GM19239 (cell line): ENCODE measurements around the gene UAP1L1.
A peak's percentile ranks its signal among the peaks of the same experiment; 100 is the strongest.
"Not testable (repeated sequence)": the region's sequence is repeated elsewhere in the genome, so short reads cannot be mapped to it uniquely, and the experiment has no call there.

ENCODE experiments used
- DNase-seq: peaks from one replicate; pipeline ENCODE4 v3.0.0; 2011; ENCODE audit warnings: low spot score; ENCODE audit not compliant: insufficient read length
- FAIRE-seq: peaks from 2 replicates; lab custom pipeline; 2011; peaks lifted over from hg19 to GRCh38; lab: Jason Lieb, UNC

The UAP1L1 gene

DNA sequence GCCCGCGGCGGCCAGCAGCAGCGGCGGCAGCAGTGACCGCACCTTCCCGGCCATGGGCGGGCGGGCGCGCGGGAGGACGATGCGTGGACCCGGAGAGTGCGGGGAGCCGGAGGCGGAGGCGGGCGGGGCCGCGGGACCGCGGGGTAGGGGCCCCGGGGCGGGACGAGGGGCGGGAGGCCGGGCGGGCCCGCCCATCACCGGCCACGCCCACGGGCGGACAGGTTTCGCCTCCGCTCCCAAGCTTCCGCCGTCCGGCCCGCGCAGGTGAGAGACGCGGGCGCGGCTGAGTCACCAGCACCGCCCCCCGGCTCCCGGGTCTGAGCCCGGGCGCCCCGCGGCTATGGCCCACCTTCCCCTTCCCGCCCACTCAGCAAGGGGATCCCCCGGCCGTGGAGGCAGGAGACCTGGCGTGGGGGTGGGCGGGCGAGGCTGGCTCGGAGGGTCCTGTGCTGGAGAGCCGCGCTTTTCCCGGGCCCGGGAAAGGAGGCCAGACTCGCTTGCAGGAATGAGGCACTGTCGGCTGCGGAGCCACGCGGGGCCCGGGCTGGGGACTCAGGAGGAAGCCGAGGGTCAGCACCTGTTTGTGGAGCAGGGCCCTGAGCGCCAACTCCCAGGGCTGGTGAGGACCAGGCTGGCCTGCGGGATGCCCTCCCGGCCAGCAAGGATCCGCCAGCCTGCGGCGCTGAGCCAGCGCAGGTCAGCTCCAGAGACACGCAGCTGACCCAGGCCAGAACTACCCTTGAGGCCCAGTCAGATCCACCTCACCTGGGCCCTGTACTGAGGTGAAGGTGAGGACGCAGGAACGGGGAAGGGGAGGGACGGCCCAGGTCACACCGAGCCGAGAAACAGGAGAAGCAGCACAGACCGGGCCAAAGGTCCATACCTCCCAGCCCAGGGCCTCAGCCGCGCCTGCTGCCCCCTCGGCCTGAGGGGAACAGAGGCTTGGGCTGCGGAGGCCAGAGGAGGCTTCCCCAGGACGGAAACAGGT lies 23.1 kb upstream of the UAP1L1 start, which contains the start of gene ENTPD2:
ENTPD2 (minus strand) TSS at position 118 of the 988 bp plus-strand sequence; CDS start at position 54, 64 bp downstream.
- DNase-seq (no peak), FAIRE-seq (no peak)

DNA sequence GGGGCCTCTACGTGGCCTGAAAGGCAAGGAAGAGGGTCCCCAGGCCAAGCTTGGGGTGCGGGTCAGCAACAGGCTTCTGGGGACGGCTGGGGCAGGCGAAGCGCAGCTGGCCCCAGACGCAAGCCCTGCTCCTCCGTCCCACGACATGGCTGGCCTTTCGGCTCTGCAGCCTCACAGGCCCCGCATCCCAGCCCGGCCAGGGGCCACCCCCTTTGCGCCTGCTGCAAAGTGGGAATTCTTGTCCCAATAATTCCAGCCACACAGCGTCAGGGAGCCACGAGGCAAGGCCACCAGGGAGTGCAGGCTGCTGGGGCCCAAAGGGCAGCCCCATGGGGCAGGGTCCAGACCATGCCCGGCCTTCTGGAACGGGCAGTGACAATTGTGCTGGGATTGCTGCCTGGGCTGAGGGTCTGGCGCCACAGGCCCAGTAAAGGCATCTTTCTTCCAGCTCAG lies 22.4 kb upstream of the UAP1L1 start:
- FAIRE-seq: no peak

DNA sequence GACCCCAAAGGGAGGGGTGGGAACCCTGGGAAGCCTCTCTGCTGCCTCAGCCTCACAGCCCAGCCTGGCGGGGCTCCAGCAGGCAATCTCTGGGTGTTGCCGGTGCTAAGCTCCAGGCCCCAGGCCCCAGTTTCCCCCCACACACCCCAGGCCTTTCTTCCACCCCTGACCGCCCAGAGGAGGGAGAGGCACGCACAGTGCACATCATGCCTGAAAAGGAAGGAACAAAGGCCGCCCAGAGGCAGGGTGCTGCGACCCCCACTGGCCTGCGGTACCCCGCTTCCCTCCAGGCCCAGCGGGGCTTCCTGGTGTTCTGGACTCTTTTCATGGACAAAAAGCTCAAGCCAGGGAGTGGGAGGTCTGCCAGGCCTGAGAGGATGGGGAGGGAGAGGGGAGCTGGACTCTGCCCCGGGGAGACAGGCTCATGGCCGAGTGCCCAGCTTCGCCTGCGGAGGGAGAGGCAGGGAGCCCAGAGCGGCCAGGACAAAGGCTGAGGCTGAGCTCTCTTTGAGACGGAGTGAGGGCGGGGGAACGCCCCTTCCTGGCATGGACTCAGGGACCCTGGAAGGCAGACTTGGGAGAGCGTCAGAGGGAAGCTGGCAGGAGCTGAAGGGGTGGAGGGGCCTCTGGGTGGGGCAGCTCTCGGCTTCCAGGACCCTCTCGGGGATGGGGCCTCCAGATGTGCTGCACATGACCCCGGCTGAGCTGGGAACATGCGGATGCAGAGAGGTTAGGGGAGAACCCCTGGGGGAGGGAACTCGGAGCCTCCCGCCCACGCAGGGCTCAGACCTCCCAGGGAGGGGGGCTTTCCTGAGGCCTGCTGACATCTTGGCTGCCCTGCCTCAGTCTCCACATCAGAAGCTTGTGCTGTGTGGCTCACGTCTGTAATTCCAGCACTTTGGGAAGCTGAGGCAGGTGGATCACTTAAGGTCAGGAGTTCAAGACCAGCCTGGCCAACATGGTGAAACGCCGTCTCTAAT lies 21.6 kb upstream of the UAP1L1 start:
- no peak for FAIRE-seq
- DNase-seq: no peak

More for the DNA sequence above, 22.4 kb upstream of the UAP1L1 start:
- no peak for DNase-seq

DNA sequence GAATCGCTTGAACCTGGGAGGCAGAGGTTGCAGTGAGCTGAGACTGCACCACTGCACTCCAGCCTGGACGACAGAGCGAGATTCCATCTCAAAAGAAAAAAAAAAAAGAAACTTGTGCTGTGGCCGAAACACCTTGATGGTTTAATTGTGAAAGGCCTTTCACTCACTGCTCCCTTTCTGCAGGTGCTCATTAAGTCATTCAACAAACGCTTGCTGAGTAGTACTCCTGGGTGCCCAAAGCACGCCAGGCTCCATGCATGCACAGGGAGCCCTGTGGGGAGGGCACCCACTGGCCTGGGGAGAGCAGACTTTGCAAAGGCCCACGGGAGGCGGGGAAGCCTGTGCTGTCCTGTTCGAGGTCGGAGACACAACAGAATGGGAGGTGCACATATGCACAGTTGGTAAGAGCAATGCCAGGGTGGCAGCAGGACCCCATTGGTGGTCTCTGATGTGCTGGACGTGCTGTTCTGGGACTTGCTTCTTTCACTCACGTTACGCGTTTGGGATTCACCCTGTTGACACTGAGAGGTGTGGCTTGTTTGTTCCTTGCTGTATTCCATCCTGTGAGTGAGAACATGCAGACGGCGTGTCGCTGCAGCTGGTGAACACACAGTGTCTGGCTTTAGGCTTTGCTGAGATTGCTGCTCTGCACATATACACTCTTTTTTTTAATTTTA lies 20.4 kb upstream of the UAP1L1 start:
- DNase-seq: no peak
- no peak for FAIRE-seq

DNA sequence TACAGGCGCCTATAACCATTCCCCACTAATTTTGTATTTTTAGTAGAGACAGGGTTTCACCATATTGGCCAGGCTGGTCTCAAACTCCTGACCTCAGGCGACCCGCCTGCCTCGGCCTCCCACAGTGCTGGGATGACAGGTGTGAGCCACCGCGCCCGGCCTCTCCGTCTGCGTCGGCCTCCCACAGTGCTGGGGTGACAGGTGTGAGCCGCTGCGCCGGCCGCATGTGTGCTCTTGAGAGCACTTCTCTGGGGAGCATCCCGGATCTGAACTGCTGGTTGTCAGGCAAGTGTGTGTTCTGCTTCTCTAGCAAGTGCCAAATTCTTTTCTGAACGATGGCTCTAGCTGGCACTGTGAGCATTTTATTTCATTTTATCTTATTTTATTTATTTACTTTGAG lies 19.8 kb upstream of the UAP1L1 start:
- DNase-seq (no peak), FAIRE-seq (no peak)

DNA sequence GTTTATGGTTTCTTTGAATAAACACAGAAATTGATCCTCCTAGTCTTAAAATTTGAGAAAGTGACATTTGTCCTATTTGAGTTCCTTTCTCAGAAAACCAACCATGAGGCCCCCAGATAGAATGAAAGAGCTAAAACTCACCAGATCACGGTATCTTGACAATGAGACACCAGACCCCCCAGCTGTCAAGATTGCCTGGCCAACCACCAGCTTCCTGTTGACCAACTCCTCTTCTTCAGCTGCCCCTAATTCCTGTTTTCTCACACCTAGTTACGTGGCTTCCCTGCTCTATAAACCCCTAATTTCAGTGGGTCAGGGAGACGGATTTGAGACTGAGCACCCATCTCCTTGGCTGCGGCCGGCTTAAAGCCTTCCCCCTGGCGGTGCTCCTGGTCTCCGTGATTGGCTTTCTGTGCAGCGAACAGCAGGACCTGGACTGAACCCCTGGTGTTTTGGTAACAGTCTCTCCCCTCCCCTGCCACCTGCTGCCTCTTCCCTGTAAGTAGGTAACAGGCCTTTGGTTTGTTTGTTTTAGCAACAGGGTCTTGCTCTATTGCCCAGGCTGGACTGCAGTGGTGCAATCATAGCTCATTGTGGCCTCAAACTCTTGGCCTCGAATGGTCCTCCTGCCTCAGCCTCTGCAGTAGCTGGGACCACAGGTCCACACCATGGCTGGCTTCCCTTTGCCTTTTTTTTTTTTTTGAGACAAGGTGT lies 18.6 kb upstream of the UAP1L1 start:
- FAIRE-seq (no peak), DNase-seq (no peak)

DNA sequence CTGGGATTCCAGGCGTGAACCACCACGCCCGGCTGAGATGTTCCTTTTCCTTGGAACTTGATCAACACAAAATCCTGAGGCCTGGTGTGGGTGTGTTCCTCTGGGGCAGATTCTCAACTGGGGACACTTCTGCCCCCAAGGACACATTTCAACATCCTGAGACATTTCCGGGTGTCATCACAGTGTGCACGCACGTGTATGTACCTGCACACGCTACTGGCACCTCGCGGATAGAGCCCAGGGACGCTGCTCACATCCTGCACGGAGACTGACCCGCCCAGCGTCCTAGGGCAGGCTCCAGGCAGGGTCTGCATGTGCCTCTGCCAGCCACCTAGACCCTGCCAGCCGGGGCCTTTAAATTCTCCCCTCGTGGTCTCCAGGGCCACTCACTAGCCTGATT lies 14.9 kb upstream of the UAP1L1 start:
- DNase-seq (no peak), FAIRE-seq (no peak)

DNA sequence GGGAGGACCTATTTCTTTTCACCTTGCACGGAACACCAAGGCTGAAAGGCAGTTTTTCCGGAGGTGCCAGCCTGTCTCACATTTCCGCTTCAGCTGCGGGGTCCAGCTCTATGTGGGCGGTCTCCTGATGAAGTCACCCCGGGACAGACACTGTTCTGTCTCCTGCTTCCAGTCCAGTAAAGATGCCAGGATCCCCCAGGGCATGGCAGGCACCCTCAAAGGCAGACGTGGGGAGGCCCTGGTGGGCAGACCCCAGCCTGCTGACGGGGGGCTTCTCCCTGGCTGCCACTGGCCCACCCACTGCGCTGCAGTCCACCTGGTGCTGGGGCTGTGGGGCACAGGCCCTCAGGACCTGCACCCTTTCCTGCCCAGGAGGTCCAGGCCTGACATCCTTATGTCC lies 14.5 kb upstream of the UAP1L1 start:
- not testable (repeated sequence) for DNase-seq, FAIRE-seq

DNA sequence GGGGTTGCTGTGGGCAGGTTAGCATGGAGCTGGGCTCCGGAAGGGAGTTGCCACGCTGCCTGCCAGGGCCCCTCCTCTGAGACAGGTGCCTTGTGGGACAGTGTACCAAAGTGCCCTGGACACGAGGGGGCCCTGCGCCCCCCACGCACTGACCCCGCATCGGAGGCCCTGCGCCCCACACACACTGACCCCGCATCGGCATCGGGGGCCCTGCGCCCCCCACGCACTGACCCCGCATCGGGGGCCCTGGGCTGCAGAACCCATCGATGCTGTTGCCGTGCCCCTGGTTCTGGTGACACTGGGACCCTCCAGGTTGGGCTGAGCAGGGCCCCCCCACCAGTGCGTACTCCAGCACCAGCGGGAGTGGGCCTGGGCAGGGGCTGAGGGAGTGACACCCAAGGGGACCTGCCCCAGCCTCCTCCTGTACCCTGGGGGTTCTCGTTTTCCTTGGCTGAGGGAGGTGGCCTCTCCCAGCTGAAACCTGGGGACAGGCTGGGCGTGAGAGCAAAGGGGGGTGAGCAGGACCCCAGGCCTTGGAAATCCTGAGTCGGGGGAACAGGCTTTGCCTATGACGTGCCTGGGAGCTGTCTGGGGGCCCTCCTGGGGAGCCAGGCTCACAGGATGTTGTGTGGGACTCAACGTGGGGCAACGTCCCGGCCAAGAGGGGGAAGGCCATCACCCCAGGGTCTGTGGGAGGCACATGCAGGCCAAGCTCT lies 13.8 kb upstream of the UAP1L1 start:
- DNase-seq: no peak
- FAIRE-seq: no peak

DNA sequence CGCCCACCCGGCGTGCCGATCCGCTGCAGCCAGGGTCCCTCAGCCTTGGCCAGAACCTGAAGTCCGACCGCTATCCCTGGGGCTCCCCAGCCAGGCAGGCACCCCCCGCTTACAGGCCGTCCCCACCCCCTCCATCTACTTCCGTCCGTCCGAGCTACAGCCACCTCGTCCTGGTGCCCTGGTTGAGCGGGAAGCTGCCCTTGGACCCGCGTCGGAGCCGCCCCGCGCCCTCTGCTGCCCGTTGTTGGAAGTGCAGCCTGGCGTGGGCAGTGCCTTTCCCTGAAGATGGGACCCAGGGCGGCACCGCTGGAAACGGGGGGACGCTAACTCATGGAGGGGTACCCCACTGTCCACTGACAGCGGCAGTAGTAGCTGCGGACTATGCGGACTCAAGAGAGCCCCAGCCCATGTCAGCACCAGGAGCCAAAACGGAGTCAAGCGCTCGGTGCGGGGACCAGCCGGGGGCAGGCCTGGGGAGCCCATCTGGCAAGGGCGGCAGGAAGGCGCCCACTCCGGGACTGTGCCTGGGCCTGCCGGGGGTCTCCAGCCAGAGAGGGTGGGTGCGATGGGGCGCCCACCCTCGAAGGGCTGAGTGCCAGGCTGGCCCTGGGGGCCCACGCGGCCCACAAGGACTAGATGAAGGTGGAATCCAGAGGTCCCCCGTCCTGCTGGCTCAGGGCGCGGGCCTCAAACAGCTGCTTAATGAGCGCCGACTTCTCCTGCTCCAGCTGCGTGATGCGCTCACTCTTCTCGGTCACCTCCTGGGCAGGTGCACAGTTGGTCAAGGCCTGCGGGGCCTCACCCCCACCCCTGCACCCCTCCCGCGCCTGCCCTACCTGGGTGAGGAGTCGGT lies 13.1 kb upstream of the UAP1L1 start:
- FAIRE-seq (peak; percentile 84), DNase-seq (no peak)

DNA sequence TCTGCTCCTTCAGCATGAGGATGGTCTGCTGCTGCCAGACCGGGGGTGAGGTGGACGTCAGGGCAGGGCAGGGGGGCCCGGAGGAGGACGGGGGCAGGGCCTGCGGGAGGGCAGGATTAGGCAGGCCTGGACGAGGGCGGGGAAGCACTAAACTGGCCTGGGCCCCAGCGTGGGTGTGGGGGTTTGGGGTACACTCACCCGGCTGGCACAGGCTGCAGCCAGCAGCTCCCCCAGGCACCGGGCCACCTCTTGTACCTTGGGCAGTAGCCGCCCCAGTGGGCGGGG lies 12.5 kb upstream of the UAP1L1 start:
- no peak for FAIRE-seq
- DNase-seq: no peak

DNA sequence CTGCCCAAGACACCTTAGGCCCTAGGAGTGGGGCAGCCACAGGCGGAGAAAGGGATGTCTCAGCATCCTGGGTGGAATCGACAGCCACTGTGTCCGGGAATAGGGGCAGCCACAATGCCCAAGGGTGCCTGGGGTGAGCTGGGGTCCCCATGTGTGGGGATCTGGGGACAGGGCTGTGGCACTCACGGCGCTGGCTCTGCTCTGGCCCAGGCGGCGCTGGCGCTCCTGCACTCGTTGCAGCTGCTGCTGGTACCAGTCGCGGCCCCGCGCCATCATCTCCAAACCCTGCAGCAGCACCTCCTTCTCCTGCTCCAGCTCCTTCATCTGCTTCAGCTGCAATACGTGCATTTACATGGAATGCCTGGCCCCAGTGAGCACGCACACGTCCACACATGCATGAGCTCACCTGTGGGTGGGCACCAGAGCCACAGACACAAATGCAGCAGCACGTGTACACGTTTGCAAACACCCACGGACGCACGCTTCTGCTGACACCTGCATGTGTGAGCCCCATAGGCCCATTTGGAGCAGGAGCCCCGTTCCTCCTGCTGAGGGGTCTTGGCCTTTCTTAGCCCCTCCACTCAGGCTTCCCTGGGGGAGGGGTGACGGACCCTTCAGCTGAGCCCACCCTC lies 11.9 kb upstream of the UAP1L1 start:
- DNase-seq (no peak), FAIRE-seq (no peak)

DNA sequence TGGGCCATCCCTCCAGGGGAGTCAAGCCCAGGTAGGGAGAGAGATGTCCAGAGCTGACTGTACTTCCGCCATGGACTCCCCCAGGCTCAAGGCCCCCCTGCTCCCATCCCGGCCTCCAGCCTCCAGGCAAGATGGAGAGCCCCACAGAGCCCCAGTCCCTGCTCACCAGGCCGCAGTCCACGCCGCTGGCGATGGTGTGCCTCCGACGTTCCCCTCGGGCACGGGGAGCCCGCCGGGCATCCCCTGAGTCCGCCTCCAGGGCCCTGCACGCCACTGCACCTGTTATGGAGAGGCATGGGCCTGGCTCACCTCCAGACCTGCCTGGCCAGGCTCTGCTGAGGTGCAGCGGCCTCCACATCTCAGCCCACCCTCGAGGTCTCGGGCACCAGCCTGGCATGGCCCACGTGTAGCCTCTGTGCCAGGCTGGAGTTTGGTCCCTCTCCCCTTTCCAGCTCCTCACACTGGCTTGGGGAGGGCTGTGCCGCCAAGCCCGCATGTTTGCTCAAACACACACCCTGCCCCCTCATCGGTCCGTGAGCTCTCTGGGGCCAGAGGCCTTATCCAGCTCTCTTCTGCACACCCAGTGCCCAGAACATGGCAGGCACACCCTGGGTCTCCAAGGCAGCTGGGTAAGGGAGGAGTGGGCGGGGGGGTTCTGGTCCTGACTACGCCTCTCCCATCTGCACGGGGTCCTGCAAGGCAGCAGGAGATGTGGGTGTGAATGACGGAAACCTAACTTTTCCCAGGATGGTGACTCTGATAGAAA lies 11.0 kb upstream of the UAP1L1 start:
- no peak for FAIRE-seq
- DNase-seq: no peak

DNA sequence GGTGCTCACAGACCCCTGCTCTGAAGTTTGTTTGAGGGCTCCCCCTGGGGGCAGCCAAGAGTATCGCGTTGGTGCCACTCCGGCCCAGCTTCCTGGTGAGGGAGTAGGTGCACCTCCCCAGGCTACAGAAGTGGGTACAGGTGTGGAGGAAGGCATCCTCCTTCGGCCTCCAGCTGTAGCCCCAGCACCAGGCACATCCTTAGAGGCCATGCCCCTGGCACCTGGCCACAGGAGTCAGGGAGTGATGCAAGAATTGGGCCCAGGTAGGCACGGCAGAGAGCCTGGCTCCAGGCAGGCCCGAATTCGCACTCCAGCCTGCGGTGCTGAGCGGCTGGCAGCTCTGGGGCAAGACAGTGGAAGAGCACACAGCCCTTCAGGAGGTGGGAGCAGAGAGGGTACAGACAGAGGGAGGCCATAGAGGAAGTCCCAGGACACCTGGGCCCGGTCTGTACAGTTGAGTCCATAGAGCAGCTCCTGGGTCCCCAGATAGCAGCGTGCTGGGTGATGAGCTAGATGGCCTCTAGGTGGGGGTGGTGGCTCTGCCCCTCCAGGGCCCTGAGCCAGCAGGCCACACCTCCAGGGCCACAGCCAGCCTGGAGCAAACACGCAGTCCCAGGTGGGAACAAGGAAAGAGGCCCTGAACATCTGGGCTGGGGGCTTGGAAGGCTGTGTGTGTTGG lies 9.3 kb upstream of the UAP1L1 start:
- DNase-seq: peak; percentile 97
- peak; percentile 79 for FAIRE-seq

DNA sequence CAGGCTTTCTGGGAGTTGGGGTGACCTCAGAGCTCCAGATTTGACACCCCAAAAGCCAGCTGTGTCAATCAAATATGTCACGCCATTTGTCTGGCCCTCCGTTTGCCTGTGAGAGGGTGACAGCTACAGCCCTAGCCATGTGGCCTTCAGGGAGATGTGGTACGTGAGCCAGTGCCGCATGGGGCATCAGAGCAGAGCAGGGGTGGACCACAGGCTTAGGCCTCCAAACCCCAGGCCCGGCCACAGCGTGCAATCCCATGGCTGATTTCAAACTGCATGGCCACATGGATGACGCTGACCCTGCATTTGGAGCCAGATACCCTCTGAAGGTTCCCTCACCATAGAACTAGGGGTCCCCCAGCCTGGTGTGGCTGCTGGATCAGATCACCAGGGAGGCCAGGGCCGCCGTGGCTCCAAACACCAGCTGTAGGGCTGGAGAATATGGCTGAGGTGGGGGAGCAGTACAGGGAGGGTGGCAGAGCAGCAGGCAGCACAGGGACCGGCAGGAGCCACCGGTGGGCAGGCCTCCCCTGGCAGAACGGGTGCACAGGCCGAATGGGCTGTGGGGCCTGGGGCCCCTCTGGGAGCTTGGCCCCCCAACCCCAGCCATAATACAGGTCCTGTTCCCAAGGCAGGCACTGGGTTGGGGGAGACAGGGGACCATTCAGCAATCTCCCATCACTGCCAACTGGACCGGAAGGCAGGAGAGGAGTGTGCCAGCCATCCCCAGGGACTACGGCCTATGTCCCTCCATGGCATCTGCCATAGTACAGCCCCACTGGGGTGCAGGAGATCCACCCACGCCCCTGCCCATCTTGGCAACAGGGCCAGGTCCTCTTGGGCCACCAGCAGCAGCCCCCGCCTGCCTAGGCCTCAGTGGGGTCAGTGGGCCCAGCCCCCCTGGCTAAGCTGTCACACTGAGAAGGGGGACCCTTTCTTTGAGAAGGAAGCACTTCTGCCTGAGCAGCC lies 8.5 kb upstream of the UAP1L1 start:
- no peak for DNase-seq
- no peak for FAIRE-seq
